DND-41 (cell line): ENCODE measurements around the gene ZC3H7A.

Experiments used
- CTCF ChIP-seq: IDR thresholded peaks from 2 replicates; pipeline ENCODE4 v1.5.1; 2012; ENCODE audit warnings: borderline replicate concordance, low read length, moderate library complexity, mild to moderate bottlenecking; ENCODE audit not compliant: poor library complexity, severe bottlenecking; ENCODE audit errors: extremely low read depth
- EZH2 ChIP-seq: IDR thresholded peaks from 3 replicates; pipeline ENCODE4 v1.6.1; 2012; ENCODE audit warnings: borderline replicate concordance, low read depth, mild to moderate bottlenecking, moderate library complexity, low read length, inconsistent platforms; ENCODE audit not compliant: severe bottlenecking

DNA sequence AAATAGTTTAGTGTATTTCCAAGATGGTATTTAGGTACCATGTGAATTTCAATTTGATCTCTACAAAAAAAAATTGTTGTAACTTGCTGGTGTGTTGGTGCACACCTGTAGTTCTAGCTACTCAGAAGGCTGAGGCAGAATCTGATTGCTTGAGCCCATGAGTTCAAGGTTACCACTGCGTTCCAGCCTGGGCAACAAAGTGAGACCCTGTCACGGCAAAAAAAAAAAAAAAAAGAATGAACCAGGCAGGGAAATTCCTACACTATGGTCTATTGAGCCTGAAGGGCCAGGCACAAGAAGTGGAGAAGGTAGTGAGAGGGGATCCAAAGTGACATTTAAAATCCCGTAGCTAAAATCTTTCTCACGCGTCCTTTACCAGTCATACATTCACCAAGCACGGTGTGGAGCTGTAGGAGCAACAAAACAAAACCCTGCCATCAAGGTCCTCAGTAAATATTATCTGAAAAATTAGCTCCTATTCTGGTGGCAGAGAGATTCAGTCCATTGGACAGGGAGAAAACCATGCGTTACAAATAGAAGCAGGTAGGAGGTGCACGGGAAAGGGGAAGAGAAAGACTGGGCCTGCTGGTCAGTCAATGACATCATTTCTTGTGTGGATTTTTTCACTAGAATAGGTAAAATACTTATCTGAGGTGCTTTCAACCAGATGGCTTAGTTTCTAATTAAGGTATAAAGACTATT lies 81.7 kb downstream of the ZC3H7A start:
- no peak for TF ChIP-seq CTCF
- TF ChIP-seq EZH2: no peak
